ENCODE measurements around the gene SREBF2.
"Not testable (repeated sequence)": the region's sequence is repeated elsewhere in the genome, so short reads cannot be mapped to it uniquely, and the experiment has no call there.

SREBF2 gene

GRCh38 chr22:41833369-41834004 is 582 bp downstream of the SREBF2 start:
- H3K4me3 ChIP-seq (ENCODE audit: low read depth, low read length): peak overlapping the region; percentile 73
- no peak for TF ChIP-seq CTCF (IDR thresholded peaks at IDR 0.05; ENCODE audit: insufficient read depth, low read depth, low read length, missing control alignments)
- peak; percentile 61 for DNase-seq (ENCODE audit: low read depth)

- H3K4me3 ChIP-seq (ENCODE audit: low read depth, low read length): peak overlapping the region; percentile 73
- DNase-seq (ENCODE audit: low read depth): peak; percentile 33
- no peak for TF ChIP-seq CTCF (IDR thresholded peaks at IDR 0.05; ENCODE audit: insufficient read depth, low read depth, low read length, missing control alignments)
Measured at GRCh38 chr22:41834005-41834944, 1.4 kb downstream of the SREBF2 start.

- DNase-seq (ENCODE audit: low read depth): not testable (repeated sequence)
Measured at GRCh38 chr22:41835462-41835861, 2.6 kb downstream of the SREBF2 start.

GRCh38 chr22:41836551-41836950 is 3.6 kb downstream of the SREBF2 start:
- H3K4me3 ChIP-seq (ENCODE audit: low read depth, low read length): no peak overlapping the region
- TF ChIP-seq CTCF (IDR thresholded peaks at IDR 0.05; ENCODE audit: insufficient read depth, low read depth, low read length, missing control alignments): no peak
- DNase-seq (ENCODE audit: low read depth): no peak

More at GRCh38 chr22:41835462-41835861, 2.6 kb downstream of the SREBF2 start:
- H3K4me3 ChIP-seq (ENCODE audit: low read depth, low read length): not testable (repeated sequence)

GRCh38 chr22:41838842-41839618 is 6.1 kb downstream of the SREBF2 start:
- no peak overlapping the region for H3K4me3 ChIP-seq (ENCODE audit: low read depth, low read length)
- TF ChIP-seq CTCF (IDR thresholded peaks at IDR 0.05; ENCODE audit: insufficient read depth, low read depth, low read length, missing control alignments): no peak
- no peak for DNase-seq (ENCODE audit: low read depth)

GRCh38 chr22:41840216-41840615 is 7.3 kb downstream of the SREBF2 start:
- TF ChIP-seq CTCF (IDR thresholded peaks at IDR 0.05; ENCODE audit: insufficient read depth, low read depth, low read length, missing control alignments): no peak
- no peak overlapping the region for H3K4me3 ChIP-seq (ENCODE audit: low read depth, low read length)
- no peak for DNase-seq (ENCODE audit: low read depth)

Data from GM12865 (cell line).